IPS DF 4.7 (cell line): ENCODE measurements around the gene CDH4.

Source experiments
- DNase-seq: peaks from one replicate; pipeline ENCODE4 v3.0.0-alpha.2; 2013; ENCODE audit warnings: low spot score; ENCODE audit errors: extremely low read depth

CDH4 gene

DNA sequence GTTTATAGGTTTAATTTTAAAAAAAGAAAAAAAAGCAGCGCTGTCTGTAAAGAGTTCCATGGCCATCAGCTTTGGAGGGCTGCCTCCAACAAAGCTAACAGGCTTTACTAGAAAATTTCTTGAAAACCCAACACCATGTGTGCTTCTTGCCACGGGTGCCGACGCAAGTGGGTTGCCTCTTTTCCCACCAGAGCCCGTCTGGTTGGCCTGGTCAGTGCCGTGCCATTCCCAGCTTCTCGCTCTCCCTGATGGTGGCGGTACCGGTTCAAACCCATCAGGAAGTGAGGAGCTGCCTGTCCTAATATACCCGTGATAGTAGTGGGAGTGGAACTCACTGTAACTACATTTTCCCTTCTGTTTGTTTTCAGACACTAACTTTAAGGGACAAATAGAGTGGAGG is 73.7 kb downstream of the CDH4 start:
- no peak for DNase-seq

DNA sequence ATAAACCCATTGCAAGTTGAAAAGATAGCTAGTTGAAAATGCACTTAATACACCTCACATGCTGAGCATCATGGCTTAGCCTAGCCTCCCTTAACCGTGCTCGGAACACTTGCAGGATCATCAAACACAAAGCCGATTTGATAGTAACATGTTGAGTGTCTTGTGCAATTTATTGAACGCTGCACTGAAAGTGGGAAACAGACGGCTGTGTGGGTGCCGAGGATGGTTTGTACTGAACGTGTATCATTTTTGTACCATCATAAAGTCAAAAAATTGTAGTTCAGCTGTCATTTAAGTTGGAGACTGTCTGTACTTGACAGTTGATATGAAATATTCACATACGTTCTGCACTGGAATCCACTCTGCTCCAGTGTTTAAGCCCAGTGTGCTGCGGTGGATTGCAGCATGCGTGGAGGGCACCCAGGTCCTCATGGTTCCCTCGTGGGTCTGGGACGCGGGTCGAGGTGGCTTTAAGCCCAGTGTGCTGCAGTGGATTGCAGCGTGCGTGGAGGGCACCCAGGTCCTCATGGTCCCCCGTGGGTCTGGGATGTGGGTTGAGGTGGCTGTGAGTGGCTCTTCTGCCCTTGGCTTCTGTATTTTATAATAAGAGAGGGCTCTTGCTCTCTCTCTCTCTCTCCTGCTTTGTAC is 77.0 kb downstream of the CDH4 start:
- no peak for DNase-seq

DNA sequence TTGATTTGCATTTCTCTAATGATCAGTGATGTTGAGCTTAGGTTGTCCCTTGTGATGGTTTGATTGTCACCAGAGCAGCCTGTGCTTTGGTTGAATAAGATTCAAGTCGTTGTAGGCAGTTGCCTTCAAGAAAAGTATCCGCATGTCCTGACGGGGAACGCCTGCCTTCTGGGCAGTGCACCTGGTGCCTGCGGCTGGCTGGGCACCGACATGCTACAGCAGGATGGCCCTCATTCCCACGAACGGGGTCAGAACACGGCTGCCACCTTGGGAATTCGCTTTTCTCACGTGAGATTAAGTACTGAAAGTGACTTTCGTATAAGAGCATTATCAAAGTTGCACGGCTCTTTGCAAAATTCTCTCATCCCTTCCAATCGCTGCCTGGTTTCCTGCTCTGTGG is 78.4 kb downstream of the CDH4 start:
- DNase-seq, result no peak

DNA sequence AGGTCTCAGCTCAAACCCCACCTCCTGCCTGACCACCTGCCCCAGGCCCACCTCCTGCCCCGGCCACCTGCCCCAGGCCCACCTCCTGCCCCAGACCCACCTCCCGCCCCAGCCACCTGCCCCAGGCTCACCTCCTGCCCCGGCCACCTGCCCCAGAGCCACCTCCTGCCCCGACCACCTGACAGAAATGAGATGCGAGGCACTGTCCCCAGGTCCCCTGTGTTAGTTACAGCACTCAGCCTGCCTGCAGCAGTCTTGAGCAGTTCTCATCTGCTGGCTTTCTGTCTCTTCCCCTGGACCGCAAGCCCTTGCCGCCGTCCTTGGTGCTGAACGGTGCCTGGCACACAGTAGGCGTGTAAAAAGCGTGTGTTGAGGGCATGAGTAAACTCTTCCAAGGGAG is 79.5 kb downstream of the CDH4 start:
- no peak for DNase-seq

DNA sequence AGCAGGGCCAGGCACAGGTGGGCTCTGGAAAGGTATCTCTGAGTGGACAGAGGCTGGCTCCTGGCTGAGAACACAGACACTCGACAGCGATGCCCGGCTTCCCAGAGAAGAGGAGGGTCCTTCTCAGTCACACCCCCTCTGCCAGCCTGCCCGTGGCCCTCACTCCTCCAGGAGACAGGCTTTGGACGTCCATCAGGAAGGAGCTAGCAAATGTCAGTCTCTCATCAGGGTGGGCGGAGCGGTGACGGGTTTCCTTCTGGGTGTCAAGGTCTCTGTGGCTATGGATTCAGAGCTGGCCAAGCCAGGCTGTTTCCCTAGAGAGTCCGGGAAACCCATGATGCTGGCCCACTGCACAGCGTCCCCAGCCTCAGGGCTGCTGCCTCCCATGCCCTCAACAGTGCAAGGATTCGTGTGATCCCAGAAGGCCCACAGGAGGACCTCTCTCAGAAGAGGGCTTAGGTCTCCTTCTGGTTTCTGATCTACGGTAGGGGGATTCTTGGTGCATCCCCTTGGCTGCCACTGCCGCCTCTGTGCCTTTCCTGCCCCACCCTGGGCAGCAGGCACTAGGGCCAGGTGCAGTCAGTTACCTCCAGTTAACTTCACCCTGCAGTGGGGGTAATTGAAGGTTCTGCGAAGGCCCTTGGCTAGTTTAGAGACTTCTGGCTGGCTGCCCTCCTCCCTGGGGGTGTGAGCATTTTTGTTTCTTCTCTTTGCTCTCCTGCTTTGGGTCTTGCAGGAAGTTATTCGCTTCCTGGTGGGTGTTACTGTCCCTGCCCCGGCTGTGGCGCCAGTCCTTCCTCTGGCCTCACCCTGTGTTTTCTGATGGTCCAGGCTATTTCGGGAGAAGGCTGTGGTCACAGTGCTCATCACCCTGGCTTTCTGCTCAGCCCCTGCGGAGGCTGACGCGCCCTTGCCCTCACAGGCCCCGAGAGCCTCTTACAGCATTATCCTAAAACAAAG is 80.2 kb downstream of the CDH4 start:
- DNase-seq, result no peak

DNA sequence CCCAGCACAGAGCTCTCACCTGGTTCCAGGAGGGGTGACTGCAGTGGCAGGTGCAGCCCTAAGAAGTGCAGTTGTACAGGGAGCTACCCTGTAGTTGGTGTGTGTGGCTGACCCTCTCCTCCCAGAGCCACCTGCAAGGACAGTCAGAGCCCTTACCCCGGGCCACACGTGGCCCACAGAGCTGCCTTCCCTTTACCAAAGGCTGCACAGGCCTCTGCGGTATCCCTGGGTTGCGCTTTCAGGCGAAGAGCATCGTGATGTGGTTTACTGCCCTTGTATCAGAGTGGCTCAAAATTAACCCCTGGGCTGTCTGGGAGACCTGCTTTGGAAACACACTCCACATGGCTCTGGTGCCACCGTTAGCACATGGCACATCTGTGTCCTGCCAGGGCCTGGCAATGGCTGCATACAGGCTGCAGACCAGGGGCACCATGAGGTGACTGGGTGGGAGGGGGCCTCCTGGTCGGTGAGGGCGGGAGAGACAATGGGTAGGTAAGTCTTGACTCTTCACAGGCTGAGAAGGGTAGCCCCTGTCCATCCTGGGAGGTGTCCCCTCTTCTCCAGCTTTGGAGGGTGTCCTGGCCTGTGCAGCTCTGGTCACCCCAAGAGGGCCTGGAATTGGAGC is 81.5 kb downstream of the CDH4 start:
- DNase-seq, result no peak

DNA sequence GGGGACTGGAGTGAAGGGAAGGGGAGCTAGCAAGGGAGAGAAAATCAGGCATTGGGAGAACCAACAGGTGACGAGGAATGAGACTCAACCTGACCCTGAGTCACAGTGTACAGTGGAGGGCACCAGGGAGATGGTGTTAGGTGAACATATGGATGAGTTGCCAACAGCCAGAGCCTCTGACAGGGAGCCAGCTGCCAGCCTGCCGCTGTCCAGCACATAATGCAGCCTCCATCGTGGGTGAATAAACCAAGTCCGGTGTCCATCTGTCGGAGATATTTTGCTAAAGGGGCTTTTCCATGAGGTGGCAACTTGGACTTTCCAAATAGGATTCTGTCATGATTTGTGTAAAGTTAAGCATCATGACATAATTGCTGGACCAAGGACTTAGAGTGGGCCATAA is 88.1 kb downstream of the CDH4 start:
- DNase-seq, result no peak

DNA sequence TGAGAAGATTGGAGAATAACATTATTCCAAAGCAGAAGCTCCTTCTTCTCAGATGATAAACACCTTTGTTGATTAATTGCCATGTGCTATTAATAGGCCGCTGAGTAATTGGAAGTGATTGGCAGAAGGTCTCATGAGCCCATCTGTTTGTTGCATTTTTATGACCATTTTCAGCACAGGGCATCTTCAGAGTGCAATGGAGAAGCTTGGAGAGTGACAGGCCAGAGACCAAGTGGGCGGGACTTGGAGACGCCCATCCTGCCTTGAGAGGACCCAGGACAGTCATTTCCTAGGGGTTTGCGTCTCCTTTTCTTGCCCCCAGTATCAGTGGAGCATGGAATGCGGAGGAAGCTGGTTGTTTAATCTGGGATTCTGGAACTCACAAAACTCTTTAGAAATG is 89.5 kb downstream of the CDH4 start:
- DNase-seq, result no peak

DNA sequence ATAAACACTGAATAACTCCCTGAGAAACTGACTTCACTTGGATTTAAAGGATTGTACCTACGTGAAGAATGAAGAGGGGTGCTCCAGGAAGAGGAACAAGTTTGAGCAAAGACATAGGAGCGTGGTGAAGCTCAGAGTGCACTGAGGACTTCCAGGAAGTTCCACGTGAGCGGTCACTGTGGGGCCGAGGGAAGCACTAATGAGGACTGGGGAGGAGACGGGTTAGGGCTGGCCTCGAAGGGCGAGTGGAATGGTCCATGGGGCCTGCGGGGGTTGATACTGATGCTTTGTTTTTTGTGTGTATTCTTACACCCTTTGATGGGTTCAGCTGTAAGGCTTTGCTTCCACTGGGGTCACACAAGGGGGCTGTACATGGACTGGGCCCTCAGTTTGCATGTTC is 91.9 kb downstream of the CDH4 start:
- no peak for DNase-seq

DNA sequence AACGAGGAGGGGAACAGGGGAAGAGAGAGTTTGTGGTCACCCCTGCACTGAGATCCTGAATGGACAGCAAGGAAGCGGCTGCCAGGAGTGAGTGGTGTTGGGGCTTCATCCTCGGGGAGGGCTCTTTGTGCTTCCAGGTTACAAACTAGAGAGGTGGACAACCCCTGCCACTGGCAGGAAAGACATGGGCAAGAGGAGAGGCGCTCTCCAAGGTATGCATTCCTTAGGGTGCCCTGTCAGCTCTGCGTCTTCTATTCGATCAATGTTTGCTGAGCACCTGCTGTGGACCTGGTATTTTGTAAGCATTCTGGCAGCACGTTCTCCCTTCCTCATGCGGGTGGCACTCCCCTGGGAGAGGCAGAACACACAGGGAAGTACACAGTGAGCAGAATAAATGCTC is 93.6 kb downstream of the CDH4 start:
- no peak for DNase-seq

DNA sequence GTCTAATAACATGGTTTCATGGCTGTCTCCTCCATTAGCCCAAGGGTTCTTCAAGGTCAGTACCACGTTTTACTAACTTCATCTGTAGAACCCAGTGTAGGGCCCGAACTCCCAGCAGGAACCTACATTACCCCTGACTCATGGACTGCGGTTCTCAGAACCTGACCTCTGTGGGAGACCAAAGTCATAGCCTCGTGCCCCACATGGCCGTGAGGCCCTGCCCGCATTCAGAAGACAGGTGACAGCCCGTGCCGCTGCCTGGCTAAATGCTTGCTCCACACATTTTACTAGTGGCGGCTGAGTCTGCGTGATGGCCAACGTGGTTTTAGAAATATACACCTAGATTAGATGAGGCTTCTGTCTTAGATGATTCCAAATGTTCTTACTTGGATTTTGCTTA is 94.9 kb downstream of the CDH4 start:
- DNase-seq, result no peak

DNA sequence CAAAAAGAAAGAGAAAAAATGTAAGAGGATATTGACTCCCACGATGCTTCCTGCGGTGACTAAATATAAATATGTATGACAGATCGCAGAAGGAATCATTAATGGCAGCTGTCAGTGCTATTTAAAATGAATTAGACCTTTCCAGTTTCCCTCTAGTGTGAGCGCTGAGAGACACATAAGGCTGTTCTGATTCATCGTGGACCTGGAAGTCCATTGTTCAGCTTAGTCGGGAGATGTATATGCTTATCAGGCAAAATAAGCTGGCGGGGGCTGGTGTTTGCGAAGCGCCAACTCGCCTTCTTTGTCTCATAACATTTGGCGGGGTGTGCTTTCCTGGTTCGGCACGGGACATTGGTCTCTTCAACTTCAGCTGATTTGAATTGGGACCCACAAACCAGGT is 95.4 kb downstream of the CDH4 start:
- no peak for DNase-seq

DNA sequence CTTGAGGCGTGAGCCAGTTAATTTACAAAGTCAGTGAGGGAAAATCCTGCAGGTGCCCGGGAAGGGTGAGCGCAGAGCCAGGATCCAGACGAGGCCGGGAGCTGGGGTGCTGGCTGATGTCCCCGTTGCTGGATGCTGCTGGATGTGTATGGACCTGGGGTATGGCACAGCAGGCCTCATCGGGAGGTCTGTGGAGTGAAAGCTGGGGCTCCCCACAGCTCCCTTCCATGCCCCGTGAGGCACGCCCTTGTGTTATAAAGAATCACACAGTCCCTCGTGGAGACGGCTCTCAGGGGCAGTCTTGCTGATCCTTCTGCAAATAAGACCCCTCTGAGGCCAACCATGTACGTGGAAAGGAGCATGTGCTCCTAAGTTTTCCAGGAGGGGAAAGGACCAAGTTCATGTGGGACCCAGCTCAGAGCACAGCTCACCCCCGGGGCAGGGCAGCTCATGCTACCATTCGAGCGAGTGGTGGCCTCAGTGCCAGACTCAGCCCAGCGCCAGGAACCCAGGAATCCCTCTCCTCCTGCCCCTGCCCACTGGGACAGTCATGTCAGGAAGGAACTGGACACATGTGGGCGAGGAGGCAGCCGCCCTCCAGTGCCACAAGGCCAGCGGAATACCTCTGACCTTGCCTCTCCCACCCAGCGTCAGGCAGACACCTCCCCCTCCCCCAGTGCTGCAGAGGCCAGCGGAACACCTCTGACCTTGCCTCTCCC is 97.5 kb downstream of the CDH4 start:
- no peak for DNase-seq

DNA sequence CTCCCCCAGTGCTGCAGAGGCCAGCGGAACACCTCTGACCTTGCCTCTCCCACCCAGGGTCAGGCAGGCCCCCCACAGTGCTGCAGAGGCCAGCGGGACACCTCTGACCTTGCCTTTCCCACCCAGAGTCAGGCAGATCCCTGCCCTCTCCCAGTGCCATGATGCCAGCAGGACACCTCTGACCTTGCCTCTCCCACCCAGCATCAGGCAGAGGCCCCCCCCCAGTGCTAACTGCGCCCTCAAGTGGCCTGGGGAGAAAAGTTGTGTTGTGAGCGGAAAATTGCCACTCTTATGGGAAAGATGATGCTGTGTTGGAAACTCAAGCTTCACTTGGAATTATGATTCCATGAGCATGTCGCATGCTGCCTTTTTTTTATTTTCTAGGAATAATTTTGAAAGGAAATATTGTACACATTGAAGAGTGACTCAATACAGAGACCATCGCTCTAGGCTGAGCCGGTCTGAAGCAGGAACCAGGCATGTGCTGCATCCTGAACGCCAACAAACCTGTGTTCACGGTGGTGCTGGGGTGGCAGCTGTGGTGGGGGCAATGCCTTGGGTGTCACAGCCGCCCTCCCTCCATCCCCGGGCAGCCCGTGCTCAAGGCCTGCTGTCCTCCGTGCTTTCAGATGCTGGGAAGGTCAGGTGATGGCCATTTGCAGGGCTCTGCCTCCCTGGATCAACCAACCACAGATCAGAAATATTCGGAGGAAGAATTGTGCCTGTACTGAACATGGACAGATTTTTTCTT is 98.6 kb downstream of the CDH4 start:
- DNase-seq, result no peak

DNA sequence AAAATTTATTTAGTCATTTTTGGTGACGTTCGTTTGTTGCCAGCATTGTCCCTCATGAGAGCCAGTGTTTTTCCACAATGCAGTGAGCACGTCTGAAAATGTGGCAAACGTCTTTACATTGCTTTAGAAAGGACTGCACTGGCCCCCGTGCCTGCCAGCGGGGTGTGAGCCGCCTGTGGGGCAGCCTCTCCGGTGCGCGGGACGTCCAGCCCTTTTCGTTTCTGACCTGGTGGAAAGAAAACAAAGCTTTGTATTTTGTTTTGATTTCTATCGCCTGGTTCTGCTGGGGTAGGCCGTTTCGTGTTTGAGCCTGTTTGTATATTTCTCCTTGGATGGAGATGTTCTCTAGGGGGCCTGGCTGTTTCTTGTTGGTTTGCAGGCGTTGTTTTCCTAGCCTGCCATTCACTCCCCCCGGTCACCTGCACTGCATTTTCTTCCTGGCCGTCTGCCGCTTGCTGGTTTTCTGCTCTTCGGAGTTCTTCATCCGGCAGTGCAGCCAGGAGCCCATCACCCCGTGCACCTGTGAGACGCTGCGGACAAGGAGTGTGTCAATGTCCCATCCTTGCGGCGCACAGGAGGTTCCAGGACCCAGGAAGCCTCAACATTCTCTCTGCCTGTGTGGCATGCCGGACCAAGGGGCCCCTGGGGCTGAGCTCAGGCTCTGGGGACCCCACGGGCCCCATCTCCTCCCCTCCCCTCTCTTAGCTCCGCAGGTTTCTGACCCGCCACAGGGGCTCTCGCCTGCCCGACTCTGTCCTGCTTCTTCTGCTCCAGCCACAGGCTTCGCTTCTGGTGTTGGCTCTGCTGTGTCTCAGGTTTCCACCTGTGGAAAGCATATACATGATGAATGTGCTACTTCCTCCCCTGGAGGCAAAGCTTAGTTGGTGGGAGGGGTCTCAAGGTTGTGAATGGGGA is 100.5 kb downstream of the CDH4 start:
- DNase-seq, result no peak

DNA sequence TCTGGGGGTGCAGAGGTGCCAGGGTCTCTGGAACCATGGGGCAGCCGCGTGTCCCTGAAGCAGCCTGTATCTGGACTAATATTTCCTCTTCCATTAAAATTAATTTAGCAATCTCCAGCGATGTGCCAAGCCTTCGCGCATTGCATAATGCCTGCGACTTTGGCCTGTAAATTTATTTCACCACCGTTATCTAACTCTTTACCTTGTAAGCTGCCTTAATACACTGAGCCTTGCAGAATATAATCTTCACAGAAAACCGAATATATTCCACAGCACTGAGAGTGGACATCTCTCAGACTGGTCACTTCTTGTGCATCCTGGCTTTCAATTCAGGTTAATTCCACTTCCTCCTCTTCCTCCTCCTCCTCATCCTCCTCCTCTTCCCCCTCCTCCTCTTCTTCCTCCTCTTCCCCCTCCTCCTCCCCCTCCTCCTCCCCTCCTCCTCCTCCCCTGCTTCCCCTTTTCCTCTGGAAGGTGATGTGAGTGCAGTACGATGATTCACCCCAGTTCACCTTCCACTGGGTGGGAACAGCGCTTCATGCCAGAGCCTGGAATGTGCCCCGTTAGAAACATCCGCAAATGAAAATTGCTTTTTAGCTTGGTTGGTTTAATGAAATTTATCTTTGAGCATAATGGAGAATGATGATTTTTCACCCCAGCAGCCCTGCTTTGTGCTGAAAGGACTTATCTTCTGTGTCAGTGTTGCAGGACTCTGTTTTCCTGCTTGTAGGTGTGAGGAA is 101.4 kb downstream of the CDH4 start:
- no peak for DNase-seq

DNA sequence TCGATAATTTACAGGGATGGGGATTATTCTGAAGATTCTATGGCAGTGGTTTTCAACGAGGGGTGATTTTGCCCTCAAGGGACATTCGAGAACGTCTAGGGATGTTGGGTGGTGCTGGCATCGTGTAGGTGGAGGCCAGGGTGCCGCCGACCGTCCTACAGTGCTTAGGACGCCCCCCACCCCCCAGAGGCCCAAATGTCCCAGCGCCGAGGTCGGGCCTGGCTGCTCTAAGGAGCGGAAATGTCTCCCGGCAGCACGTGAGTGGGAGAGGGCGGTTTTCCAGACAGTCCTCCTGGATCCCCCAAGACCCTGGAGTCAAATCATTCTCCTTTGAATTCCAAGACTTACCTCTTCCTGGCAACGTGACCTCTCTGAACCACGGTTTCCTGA is 101.9 kb downstream of the CDH4 start:
- no peak for DNase-seq

DNA sequence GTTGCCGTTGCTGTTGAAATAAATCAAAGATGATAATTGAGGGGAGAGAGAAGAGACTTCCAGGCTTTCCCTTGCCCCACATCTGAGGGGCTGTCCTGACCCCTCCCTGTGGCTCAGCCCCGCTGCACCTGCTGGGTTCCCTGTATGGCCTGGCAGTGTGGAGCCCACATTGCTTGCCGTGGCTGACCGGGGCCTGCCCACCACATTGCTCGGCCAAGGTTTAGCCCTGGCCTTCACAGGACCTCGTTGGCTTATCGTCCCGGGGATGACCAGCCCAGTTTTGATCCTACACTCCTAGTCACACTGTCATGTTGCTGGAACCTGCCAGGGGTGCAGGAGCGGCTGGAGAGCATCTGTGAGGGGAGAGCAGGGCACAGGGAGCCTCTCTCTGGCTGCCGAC is 102.4 kb downstream of the CDH4 start:
- DNase-seq, result no peak

DNA sequence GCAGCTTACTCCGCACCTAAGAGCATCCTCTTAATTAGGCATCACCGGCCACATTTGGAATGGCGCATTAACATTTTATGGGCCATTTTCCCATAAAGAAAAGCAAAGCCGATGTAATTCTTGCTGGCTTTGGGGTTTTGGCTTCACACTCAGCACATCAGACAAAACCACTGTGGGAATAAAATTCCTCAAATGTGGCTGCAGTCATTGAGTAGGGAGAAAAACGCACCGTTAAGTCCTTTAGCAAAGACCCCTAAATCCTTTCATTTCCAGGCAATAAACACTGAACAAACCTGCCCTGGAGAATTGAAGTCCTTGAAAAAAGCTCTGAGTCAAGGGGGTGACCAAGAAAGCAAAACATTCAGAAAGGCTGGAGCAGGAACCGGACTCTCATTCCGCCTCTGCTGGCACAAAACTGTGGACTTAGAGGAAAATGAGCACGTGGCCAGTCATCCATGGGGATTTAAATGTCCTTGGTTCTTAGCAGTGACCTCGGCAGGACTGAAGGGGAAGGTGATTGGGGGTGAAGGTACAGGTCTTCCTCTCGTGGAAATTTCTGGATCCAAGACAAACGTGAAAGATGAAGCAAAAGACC is 102.9 kb downstream of the CDH4 start:
- no peak for DNase-seq
